ENCODE results near the gene RHEB.

Gene RHEB

DNA sequence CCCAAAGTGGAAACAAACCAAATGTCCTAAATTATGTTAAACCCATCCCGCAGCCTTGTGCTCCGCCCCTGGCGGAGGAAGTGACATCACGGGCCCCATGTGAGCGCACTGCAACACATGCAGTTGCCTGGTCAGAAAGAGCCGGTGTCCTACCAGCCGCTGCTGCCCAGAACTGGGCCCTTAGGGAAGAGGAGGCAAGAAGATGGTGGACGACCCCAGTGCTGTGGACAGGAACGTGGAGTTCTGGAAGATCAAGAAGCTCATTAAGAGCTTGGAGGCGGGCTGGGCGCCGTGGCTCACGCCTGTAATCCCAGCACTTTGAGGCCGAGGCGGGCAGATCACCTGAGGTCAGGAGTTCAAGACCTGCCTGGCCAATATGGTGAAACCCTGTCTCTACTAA lies 18.0 kb downstream of the RHEB start:
- no peak for DNase-seq

DNA sequence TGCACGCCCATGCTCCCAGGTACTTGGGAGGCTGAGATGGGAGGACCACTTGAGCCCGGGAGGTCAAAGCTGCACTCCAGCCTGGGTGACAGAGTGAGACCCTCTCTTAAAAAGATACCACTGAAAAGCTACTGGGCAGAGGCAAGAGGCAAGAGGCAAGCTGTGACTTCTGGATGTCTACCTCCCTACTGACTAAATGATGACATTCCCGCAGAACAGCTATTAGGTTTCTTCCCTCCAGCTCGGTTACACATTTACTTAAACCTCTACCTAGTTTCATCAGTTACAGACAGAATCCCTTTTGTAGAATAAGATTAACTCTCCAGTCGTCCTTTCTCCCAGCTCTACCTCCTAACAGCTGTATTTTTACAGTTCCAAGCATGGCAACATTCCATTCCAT lies 21.2 kb downstream of the RHEB start:
- DNase-seq, result no peak

DNA sequence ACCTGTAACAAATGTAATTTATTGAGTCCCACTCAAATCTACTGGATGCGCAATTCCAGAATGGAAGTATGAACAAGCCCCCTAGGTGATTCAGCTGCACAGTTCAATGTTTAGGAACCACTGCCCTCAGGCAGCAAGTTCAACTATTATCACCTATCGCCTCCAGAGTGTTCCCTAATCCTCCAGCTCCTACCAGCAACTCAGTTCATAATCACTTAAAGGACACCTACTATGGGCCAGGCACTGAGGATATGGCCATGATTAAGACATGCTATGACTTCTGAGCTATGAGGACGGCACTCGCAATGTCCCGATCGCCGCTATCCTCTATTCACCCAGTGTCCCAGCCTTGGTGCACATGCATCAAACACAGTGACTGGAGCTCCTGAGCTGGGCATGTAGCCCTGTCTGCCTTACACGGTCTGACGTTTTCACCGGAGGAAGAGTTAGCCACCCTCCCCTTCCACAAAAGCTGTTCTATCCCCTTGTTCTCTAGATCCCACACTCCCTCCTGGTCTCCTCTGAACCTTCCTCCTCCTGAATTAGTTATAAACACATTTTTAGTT lies 22.3 kb downstream of the RHEB start:
- no peak for DNase-seq

DNA sequence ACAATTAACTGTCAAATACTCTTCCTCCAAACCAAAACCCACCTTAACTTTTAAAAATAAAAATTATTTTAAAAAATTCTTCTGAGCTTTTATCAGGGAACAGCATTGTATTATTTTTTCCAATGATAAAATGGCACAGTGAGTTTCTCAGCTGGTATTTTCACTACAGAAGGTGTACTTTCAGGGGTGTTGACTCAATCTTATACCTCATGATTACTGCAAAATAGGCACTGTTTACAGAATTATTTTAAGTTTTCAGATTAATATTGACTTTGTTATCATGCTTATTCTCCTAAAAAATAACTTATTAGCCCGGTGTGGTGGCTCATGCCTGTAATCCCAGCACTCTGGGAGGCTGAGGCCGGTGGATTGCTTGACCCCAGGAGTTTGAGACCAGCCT lies 24.3 kb downstream of the RHEB start:
- no peak for DNase-seq

DNA sequence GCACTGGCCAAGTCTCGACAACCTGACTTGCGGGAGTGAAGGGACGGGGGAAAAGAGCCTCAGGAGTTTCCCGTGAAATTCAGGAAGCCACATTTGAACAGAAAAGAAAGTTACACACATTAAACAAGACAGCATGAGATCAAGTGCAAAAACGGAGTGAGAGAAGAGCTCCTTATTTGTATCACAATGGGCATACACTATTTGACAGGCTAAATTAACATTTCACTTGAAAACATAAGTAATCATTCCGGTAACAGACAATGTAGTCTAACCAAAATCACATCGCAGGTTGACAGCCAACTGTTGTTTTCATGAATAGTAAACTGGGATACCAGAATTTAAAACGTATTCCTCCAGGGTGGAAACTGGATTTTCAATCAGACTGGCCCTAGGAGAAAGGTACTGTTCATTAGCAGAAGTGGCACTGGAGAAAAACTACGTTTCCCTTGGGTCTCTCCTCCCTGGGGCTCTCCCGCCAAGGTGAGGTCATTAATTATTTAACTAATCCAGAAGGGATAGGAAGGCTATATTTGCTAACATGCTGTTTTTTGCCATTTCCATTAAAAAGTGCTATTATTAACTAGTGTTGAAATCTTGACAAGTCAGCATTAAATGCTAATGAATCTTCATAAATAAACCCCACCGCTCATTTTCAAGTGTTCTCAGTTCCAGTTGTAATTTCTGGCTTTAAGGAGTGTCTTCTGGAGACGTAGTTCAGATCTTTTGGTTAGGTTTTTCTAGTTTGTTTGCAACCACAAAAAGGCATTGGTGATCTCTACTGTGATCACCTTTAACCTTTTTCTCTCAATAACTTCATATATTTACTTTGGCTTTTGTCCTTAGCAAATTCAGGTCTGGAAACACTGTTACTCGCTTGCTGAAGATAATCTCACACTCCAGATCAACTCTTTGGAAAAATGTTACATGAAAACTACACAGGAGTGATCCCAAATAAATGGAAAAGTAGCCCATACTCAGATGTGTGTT lies 25.1 kb downstream of the RHEB start:
- no peak for DNase-seq

DNA sequence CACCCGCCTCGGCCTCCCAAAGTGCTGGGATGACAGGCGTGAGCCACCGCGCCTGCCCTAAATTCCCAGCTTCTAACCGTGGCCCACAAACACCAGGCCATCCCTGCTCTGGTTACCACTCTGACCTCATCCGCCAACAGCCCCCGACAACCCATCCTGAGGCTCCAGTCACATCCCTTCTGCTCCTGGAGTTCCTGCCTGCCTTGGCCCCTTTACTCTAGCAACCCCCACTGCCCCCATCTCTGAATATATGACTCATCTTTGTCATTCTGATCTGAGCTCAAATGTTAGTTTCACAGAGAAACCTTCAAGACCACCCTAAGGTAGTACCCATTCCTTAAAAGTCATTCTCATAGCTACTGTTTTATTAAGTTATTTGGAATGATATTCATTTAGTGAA lies 26.6 kb downstream of the RHEB start:
- DNase-seq, result no peak

DNA sequence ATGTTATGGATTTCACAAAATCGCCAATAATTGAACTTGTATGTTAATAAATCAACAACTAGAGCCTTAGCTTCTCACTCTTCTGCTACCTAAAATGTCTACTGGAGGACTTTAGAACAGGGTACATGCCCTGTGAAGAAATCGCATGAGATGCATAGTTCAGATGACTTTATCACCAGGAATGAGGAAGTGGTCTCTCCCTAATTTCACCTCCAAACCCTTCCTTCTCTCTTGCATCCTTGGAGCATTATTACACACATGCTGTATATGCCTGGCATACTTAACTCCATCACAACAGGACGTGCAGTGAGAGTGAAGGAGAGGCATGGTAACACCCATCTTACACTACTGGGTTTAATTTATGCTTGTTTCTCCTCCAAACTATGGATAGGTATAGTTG lies 27.8 kb downstream of the RHEB start:
- no peak for DNase-seq

DNA sequence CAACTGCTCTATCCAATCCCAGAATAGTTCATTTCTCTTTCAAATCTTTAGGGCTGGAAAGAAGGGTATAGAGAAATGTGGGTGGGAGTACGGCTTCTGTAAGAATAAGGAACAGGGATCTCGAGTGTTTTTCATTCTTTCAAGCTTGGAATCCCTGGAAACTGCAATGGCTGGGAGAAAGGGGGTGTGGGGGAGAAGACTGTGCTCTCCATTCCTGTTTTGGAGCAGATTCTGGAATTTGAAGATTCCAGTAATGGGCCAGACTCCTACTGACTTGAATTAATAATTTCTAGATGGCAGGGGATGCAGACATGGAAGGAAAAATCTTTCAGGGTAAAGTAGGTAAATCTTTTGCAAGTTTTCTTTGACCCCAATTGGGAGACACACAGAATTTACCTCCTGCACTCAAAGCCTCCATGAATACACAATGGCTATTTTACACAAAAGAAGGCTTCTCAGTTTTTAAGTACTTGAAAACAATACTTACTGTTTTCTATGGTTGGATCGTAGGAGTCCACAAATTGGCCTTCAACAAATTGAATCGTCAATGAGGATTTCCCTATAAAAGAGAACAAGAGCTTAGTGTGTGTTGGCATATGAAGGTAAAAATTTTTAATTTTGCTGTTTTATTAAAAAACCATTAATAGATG lies 29.1 kb downstream of the RHEB start:
- no peak for DNase-seq

DNA sequence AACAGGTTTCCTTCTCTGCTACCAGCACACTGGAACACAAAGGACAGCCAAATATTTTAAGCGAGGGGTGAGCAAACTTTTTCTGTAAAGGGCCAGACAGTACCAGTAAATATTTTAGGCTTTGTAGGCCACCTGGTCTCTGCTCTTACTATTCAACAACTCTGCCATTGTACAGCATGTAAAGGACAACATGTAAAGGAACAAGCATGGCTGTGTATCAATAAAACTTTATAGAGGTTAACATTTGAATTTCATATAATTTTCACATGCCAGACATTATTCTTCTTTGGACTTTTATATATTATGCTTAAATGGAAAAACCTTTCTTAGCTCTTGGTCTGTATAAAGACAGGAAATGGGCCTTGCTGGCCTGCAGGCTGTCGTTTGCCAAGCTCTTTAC lies 30.2 kb downstream of the RHEB start:
- no peak for DNase-seq

DNA sequence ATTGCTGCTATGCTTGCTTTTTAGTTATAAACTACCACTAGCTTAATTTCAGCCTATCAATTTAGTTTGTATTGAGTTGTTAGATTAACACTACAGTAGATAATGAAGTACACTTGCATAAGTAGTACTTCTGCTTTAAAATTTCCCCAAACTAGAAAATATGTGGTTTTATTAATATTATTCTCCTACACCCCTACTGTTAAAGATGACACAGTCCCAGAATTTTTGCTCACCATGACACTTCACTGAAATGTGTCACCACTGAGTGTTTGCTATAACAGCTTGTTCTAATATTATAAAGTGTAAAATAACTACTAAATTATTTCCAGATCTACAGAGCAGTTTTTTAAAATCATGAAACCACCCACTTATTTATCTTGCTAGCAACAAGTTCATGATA lies 31.6 kb downstream of the RHEB start:
- no peak for DNase-seq

DNA sequence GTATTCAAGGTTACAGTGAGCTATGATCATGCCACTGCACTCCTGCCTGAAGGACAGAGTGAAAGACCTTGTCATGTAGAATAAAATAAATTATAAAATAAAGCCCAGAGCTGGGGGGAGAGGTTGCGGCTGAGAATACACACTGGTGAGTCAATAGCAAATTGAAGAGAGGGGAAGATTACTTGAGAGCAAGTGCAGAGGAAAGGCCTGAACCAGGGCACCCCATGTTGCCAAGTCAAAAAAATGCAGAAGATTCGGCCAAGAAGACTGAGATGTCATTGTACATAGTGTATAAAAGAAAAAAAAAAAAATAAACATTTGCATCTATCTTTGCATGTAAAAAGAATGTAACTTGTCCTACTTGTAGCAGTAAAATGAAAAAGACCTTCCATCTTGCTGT lies 32.5 kb downstream of the RHEB start:
- DNase-seq, result no peak

DNA sequence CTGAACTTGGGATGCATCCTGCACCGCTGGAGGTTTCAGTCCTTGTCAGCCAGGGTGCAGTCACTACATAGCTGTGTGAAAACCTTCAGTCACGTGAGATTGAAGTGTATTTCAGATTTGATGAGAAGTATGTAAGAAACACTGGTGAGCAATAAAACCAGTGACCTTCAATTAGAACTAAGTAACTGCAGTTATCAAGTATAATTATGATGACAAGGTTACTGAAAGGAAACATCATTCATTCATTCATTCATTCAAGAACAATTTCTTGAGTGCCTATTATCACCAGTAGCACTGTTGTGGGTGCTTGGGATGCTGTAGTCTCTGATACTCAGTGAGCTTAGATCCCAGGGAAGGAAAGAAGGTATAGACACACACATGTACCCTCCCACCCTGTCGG lies 33.6 kb downstream of the RHEB start:
- no peak for DNase-seq

DNA sequence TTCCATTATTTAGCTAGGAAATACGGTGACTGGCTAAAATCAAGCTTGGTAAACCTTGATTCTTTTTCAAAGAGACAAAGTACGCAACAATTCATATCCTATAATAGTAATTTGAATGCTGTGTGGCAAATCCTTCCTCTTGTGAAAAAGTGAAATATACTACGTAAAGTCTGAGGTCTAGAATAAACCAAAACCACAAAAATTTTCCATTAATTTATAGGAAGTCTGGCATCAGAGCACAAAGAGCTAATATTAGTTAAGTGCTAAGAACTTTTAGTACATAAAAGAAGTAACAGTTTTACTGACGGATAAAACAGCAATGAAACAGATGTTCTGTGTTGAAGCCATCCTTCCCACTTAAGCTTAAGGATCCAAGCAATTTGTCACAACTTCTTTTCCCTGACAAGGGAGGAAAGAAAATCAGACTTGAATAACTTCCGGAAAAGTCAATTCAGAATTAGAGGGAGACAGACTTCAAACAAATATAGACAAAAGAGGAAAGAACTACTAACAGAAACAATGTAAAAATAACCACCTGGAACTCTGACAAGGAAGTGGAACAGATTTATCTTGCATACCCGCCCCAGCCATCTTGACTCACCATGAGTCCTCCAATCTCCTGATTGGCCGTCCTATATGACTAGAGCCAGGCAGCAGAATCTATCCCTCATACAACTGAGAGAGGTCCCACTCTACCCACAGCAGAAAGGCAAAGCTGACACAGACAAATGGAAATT lies 34.6 kb downstream of the RHEB start:
- DNase-seq, result no peak

DNA sequence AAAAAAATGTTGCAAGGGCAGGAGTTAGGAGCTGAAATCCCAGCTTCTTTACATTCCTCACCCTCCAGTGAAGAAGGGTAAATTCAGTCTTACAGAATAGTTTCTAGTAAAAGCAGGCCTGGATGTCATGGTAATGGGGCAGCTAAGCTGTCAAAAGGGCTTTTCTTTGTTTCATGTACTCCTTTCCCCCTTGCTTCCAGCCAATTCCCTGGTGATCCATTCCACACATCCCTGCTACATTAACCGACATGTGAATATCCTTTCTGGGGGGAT lies 36.0 kb downstream of the RHEB start:
- no peak for DNase-seq

DNA sequence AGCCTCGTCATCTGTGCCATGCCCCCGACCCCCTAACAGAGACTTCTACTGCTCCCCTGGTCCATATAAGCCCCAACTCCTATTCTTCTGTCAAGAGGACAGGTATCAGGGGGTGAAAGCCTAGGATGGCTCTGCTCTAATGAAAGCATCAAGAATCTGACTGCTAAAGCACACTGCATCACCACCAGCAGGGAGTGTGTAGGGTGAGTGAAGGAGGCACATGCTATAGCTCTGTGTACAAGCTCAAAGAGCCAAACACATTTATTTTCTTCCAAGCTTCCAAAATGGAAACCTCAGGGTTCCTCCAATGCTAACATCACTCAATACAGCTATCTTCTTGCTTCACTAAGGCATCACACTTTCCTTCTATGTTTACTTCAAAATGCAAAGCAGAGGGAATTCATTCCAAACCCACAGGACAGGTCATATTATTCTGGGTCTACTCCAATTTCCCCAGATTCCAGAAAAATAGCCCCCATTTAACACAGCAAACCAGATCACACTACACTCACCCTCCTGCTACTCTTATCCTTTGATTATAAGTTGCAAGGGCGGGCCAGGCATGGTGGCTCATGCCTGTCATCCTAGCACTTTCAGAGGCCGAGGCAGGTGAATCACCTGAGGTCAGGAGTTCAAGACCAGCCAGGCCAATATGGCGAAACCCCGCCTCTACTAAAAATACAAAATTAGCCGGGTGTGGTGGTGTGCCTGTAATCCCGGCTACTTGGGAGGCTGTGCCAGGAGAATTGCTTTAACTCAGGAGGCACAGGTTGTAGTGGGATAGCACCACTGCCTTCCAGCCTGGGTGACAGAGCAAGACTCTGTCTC lies 36.6 kb downstream of the RHEB start:
- DNase-seq, result no peak

DNA sequence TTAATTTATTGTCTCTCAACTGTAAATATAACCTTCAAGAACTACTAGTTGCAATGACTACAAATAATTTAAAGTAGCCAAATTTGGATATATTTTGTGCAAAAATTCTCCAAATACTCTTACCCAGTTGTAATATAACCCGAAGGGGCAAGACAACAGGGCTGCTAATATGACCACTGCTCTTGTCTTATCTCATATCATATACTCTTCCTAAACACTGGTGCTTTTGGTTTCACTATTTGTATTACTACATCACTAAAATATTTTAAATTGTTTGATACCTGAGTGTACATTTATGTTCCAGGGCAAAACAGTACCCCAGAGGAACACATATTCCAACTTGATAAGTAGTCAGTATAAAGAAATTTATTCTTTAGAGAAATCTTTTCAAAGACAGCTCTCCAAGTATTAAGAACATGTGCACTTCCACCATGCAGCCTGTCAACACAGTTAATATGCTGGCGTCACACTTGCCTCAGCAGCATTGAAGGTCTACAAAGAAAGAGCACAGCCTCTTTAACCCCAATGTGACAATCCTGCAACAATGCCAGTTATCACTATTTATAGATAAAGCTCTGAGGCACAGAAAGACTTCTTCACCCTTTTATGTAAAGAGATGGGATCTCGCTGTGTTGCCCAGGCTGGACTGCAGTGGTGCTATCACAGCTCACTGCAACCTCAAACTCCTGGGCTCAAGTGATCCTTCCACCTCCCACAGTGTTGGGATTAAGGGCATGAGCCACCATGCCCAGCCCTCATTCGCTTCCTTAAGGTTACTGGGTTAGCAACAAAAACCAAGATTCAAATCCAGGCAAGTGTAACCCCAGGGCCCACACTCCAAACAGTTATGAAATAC lies 37.8 kb downstream of the RHEB start:
- DNase-seq, result no peak

DNA sequence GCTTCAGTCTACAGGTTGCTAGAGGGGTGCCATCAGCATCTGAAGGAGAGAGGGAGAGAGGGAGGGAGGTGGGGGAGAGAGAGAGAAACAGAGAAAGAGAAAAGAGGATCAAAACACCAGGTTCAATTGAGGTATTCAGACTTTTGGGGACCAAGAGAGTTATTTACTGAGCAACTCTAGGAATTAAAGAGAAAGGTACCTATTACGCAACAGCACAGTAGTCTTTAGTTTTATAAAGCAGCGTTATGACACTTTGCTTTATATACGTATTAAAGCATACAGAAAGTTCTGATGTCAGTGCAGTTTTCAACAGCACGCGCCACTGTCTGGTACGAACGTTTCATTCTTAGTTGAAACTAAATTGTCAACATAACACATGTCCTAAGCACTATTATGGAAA lies 41.8 kb downstream of the RHEB start:
- no peak for DNase-seq

DNA sequence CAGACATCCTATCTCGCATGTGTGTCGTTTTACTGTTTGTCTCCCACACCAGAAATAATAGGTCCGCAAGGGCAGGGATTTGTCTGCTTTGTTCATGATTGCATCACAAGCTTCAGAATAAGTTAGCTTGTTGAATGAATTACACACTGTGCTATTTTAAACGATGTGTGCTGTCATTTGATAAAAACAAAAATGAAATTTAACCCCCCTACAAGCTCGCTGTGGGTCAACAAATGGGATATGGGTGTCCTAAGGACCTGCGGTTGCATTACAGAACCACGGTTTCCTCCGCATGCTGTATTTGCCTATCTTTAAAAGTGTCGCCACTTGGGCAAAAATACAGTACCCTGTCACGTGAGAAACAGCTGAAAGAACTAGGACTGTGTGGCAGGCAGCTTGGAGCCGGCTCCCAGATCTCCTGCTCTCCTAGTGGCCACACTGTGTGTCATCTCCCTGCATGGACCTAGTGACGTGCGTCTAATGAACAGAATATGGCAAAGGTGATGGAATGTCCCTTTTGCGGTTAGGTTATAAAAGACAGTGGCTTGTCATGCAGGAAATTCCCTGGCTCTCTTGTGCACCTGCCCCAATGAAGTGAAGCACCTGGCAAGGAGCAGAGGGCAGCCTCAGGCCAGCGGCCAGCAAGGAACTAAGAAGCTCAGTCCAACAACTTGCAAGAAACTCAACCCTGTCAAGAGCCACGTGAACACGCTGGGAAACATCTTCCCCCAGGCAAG lies 46.9 kb downstream of the RHEB start:
- DNase-seq, result no peak

DNA sequence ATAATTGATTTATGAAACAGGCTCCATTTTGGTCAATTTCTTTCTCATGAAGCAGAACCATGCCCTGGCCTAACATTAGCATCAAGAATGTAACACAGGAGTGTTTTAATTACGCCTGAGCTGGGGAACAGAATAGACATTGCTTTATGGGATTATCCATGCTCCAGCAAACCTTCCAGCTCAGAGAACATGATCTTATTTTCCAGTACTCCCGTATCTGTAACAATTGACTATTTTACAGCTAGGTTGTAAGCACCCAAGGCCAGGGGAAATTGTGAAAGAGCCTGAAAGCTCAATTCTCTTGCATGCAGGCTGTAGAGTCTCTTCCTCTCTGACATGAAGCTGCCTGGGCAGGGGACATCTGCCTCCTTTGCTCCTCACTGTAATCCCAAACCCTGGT lies 49.0 kb downstream of the RHEB start:
- DNase-seq, result no peak

DNA sequence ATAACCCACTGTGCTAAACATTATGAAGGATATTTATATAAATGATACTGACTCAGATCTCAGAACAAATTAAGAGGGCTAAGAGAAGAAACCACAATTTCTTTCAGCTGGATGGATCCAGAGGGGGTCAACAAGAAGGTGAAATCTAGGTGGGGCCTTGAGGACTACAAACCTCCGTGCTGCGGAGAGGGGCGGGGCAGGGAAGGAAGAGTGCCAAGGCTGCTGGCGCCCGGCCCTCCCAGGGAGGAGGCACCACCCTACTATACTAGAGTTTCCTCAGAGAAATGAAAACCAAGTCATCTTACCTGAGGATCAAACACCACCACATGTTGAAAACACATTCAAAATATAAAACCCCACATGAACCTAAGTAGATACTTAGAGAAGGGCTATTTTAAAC lies 50.4 kb downstream of the RHEB start:
- DNase-seq, result no peak
